ENCODE data around the gene RGS6.

The RGS6 gene

GRCh38 chr14:72608391-72609204, 676.4 kb downstream of the RGS6 start:
- DNase-seq (ENCODE audit: low read depth, low spot score): no peak
- H3K9me3 ChIP-seq (ENCODE audit: insufficient read depth, low read length): no peaks in the 10 kb centered on the region
- no peak overlapping the region for H3K9ac ChIP-seq (ENCODE audit: insufficient read length, low read depth)
- H3K4me1 ChIP-seq (ENCODE audit: insufficient read depth, insufficient read length): peaks cover 9% of the 10 kb centered on the region
- TF ChIP-seq SUZ12 (IDR thresholded peaks at IDR 0.05; ENCODE audit: extremely low read depth, insufficient read depth, insufficient read length) (no peak), YY1 (IDR thresholded peaks at IDR 0.05; ENCODE audit: insufficient read depth, insufficient read length) (no peak), ZNF274 (IDR thresholded peaks at IDR 0.05; ENCODE audit: low read depth, low read length) (no peak)
- H3K27me3 ChIP-seq (ENCODE audit: insufficient read depth, insufficient read length): no peaks in the 10 kb centered on the region
- H3K36me3 ChIP-seq (ENCODE audit: insufficient read depth, insufficient read length, low read length): no peaks in the 10 kb centered on the region
- no peak overlapping the region for H3K4me3 ChIP-seq (ENCODE audit: insufficient read length, low read depth)

GRCh38 chr14:72609205-72609916, 677.1 kb downstream of the RGS6 start:
- H3K27me3 ChIP-seq (ENCODE audit: insufficient read depth, insufficient read length): no peaks in the 10 kb centered on the region
- no peaks in the 10 kb centered on the region for H3K36me3 ChIP-seq (ENCODE audit: insufficient read depth, insufficient read length, low read length)
- H3K4me1 ChIP-seq (ENCODE audit: insufficient read depth, insufficient read length): peaks cover 9% of the 10 kb centered on the region
- DNase-seq (ENCODE audit: low read depth, low spot score): no peak
- H3K9ac ChIP-seq (ENCODE audit: insufficient read length, low read depth): no peak overlapping the region
- no peaks in the 10 kb centered on the region for H3K9me3 ChIP-seq (ENCODE audit: insufficient read depth, low read length)
- no peak for TF ChIP-seq YY1 (IDR thresholded peaks at IDR 0.05; ENCODE audit: insufficient read depth, insufficient read length)
- TF ChIP-seq SUZ12 (IDR thresholded peaks at IDR 0.05; ENCODE audit: extremely low read depth, insufficient read depth, insufficient read length): no peak
- no peak for TF ChIP-seq ZNF274 (IDR thresholded peaks at IDR 0.05; ENCODE audit: low read depth, low read length)
- no peak overlapping the region for H3K4me3 ChIP-seq (ENCODE audit: insufficient read length, low read depth)

- Histone ChIP-seq H3K4me3 (ENCODE audit: insufficient read length, low read depth) (no peak overlapping the region), H3K4me1 (ENCODE audit: insufficient read depth, insufficient read length) (peaks cover 9% of the 10 kb centered on the region), H3K9me3 (ENCODE audit: insufficient read depth, low read length) (no peaks in the 10 kb centered on the region), H3K9ac (ENCODE audit: insufficient read length, low read depth) (no peak overlapping the region), H3K27me3 (ENCODE audit: insufficient read depth, insufficient read length) (no peaks in the 10 kb centered on the region), H3K36me3 (ENCODE audit: insufficient read depth, insufficient read length, low read length) (no peaks in the 10 kb centered on the region)
- TF ChIP-seq SUZ12 (IDR thresholded peaks at IDR 0.05; ENCODE audit: extremely low read depth, insufficient read depth, insufficient read length) (no peak), YY1 (IDR thresholded peaks at IDR 0.05; ENCODE audit: insufficient read depth, insufficient read length) (no peak), ZNF274 (IDR thresholded peaks at IDR 0.05; ENCODE audit: low read depth, low read length) (no peak)
- DNase-seq (ENCODE audit: low read depth, low spot score): no peak
Measured at GRCh38 chr14:72610096-72610830, 678.0 kb downstream of the RGS6 start.

GRCh38 chr14:72610831-72611200, 678.6 kb downstream of the RGS6 start:
- Histone ChIP-seq H3K4me1 (ENCODE audit: insufficient read depth, insufficient read length) (peaks cover 9% of the 10 kb centered on the region), H3K9ac (ENCODE audit: insufficient read length, low read depth) (no peak overlapping the region), H3K4me3 (ENCODE audit: insufficient read length, low read depth) (no peak overlapping the region), H3K9me3 (ENCODE audit: insufficient read depth, low read length) (no peaks in the 10 kb centered on the region), H3K36me3 (ENCODE audit: insufficient read depth, insufficient read length, low read length) (no peaks in the 10 kb centered on the region), H3K27me3 (ENCODE audit: insufficient read depth, insufficient read length) (no peaks in the 10 kb centered on the region)
- TF ChIP-seq YY1 (IDR thresholded peaks at IDR 0.05; ENCODE audit: insufficient read depth, insufficient read length) (no peak), SUZ12 (IDR thresholded peaks at IDR 0.05; ENCODE audit: extremely low read depth, insufficient read depth, insufficient read length) (no peak), ZNF274 (IDR thresholded peaks at IDR 0.05; ENCODE audit: low read depth, low read length) (no peak)
- DNase-seq (ENCODE audit: low read depth, low spot score): no peak

- no peaks in the 10 kb centered on the region for H3K27me3 ChIP-seq (ENCODE audit: insufficient read depth, insufficient read length)
Measured at GRCh38 chr14:72611506-72611905, 679.3 kb downstream of the RGS6 start.

GRCh38 chr14:72612041-72612440, 679.8 kb downstream of the RGS6 start:
- H3K9me3 ChIP-seq (ENCODE audit: insufficient read depth, low read length): no peaks in the 10 kb centered on the region
- no peak for TF ChIP-seq ZNF274 (IDR thresholded peaks at IDR 0.05; ENCODE audit: low read depth, low read length)
- TF ChIP-seq YY1 (IDR thresholded peaks at IDR 0.05; ENCODE audit: insufficient read depth, insufficient read length): no peak
- no peak for TF ChIP-seq SUZ12 (IDR thresholded peaks at IDR 0.05; ENCODE audit: extremely low read depth, insufficient read depth, insufficient read length)
- H3K4me3 ChIP-seq (ENCODE audit: insufficient read length, low read depth): no peak overlapping the region
- H3K4me1 ChIP-seq (ENCODE audit: insufficient read depth, insufficient read length): peaks cover 16% of the 10 kb centered on the region
- no peak for DNase-seq (ENCODE audit: low read depth, low spot score)
- H3K27me3 ChIP-seq (ENCODE audit: insufficient read depth, insufficient read length): no peaks in the 10 kb centered on the region
- no peaks in the 10 kb centered on the region for H3K36me3 ChIP-seq (ENCODE audit: insufficient read depth, insufficient read length, low read length)
- no peak overlapping the region for H3K9ac ChIP-seq (ENCODE audit: insufficient read length, low read depth)

More at GRCh38 chr14:72611506-72611905, 679.3 kb downstream of the RGS6 start:
- no peaks in the 10 kb centered on the region for H3K36me3 ChIP-seq (ENCODE audit: insufficient read depth, insufficient read length, low read length)
- no peak overlapping the region for H3K4me3 ChIP-seq (ENCODE audit: insufficient read length, low read depth)
- no peak overlapping the region for H3K9ac ChIP-seq (ENCODE audit: insufficient read length, low read depth)
- no peak for DNase-seq (ENCODE audit: low read depth, low spot score)
- no peak for TF ChIP-seq YY1 (IDR thresholded peaks at IDR 0.05; ENCODE audit: insufficient read depth, insufficient read length)
- no peak for TF ChIP-seq SUZ12 (IDR thresholded peaks at IDR 0.05; ENCODE audit: extremely low read depth, insufficient read depth, insufficient read length)
- TF ChIP-seq ZNF274 (IDR thresholded peaks at IDR 0.05; ENCODE audit: low read depth, low read length): no peak
- no peaks in the 10 kb centered on the region for H3K9me3 ChIP-seq (ENCODE audit: insufficient read depth, low read length)
- H3K4me1 ChIP-seq (ENCODE audit: insufficient read depth, insufficient read length): peaks cover 13% of the 10 kb centered on the region
